ENCODE measurements around the gene POLG2. TPM values are rescaled to one million over a fixed set of nuclear protein-coding genes. Genes with fewer than 3 reads are reported as not detected.
"Not testable (repeated sequence)": the region's sequence is repeated elsewhere in the genome, so short reads cannot be mapped to it uniquely, and the experiment has no call there.

The POLG2 gene
- total RNA-seq, 2 donors from 2014 or later: 27.1 to 33.9 TPM

- no peaks in the 10 kb centered on the region for H3K36me3 ChIP-seq (ENCODE audit: control insufficient read depth, insufficient read depth, low read length)
- H3K4me3 ChIP-seq (ENCODE audit: low read length): no peak overlapping the region
- no peaks in the 10 kb centered on the region for H3K9me3 ChIP-seq (ENCODE audit: control insufficient read depth, low read length)
- H3K27me3 ChIP-seq (ENCODE audit: control insufficient read depth, insufficient read depth, low read length, poor library complexity, severe bottlenecking): no peaks in the 10 kb centered on the region
- Mint-ChIP-seq H3K27me3 (ENCODE audit: insufficient read depth) (peaks cover 5% of the 10 kb centered on the region), H3K9me3 (peaks cover 4% of the 10 kb centered on the region), H3K4me3 (no peak overlapping the region), H3K27ac (peak overlapping the region; percentile 9), H3K36me3 (ENCODE audit: low read depth) (no peaks in the 10 kb centered on the region), H3K4me1 (peaks cover 16% of the 10 kb centered on the region)
- H3K9ac ChIP-seq (ENCODE audit: extremely low read depth, low read length, poor library complexity, severe bottlenecking): no peak overlapping the region
- no peak overlapping the region for H3K27ac ChIP-seq (ENCODE audit: low read depth, low read length)
- peaks cover 7% of the 10 kb centered on the region for H3K4me1 ChIP-seq (ENCODE audit: control insufficient read depth, insufficient read depth, low read length)
- DNase-seq: peak; percentile 75
- WGBS, 2 experiments (ENCODE audit: insufficient coverage in 1 of 2, insufficient read length in 1 of 2): 38 to 54% methylated on average over 1 to 4 of the region's 4 CpGs
- TF ChIP-seq CTCF (conservative IDR thresholded peaks at IDR 0.05): no peak
Measured at GRCh38 chr17:64470625-64471024, 26.2 kb downstream of the POLG2 start.

- not testable (repeated sequence) for DNase-seq; H3K4me3 ChIP-seq (ENCODE audit: low read length); H3K9ac ChIP-seq (ENCODE audit: extremely low read depth, low read length, poor library complexity, severe bottlenecking); H3K9me3 Mint-ChIP-seq; H3K27ac ChIP-seq (ENCODE audit: low read depth, low read length); H3K4me1 ChIP-seq (ENCODE audit: control insufficient read depth, insufficient read depth, low read length); H3K27me3 Mint-ChIP-seq (ENCODE audit: insufficient read depth); H3K27me3 ChIP-seq (ENCODE audit: control insufficient read depth, insufficient read depth, low read length, poor library complexity, severe bottlenecking); H3K36me3 ChIP-seq (ENCODE audit: control insufficient read depth, insufficient read depth, low read length); H3K27ac Mint-ChIP-seq; H3K4me3 Mint-ChIP-seq; H3K36me3 Mint-ChIP-seq (ENCODE audit: low read depth); H3K9me3 ChIP-seq (ENCODE audit: control insufficient read depth, low read length)
- peaks cover 16% of the 10 kb centered on the region for H3K4me1 Mint-ChIP-seq
- 69% methylated on average over 1 of the region's 1 CpG; no CpG with 5 or more reads in 1 of the 2 experiments for WGBS, 2 experiments (ENCODE audit: insufficient coverage in 1 of 2, insufficient read length in 1 of 2)
Measured at GRCh38 chr17:64466834-64467233, 30.0 kb downstream of the POLG2 start.

GRCh38 chr17:64466019-64466735 lies 30.7 kb downstream of the POLG2 start:
- no peak for DNase-seq
- H3K9me3 ChIP-seq (ENCODE audit: control insufficient read depth, low read length): no peaks in the 10 kb centered on the region
- Mint-ChIP-seq H3K27ac (no peak overlapping the region), H3K4me1 (peaks cover 10% of the 10 kb centered on the region), H3K9me3 (peaks cover 2% of the 10 kb centered on the region), H3K4me3 (no peak overlapping the region), H3K27me3 (ENCODE audit: insufficient read depth) (peaks cover 5% of the 10 kb centered on the region), H3K36me3 (ENCODE audit: low read depth) (no peaks in the 10 kb centered on the region)
- TF ChIP-seq CTCF (conservative IDR thresholded peaks at IDR 0.05): no peak
- H3K27ac ChIP-seq (ENCODE audit: low read depth, low read length): no peak overlapping the region
- peaks cover 4% of the 10 kb centered on the region for H3K4me1 ChIP-seq (ENCODE audit: control insufficient read depth, insufficient read depth, low read length)
- H3K27me3 ChIP-seq (ENCODE audit: control insufficient read depth, insufficient read depth, low read length, poor library complexity, severe bottlenecking): no peaks in the 10 kb centered on the region
- H3K4me3 ChIP-seq (ENCODE audit: low read length): no peak overlapping the region
- no peaks in the 10 kb centered on the region for H3K36me3 ChIP-seq (ENCODE audit: control insufficient read depth, insufficient read depth, low read length)
- no peak overlapping the region for H3K9ac ChIP-seq (ENCODE audit: extremely low read depth, low read length, poor library complexity, severe bottlenecking)
- WGBS, 2 experiments (ENCODE audit: insufficient coverage in 1 of 2, insufficient read length in 1 of 2): 79 to 100% methylated on average over 4 to 9 of the region's 9 CpGs

Measured in endodermal cell (in vitro differentiated cells).